IMR-90 (cell line): ENCODE measurements around the gene POLD4. TPM values are rescaled to one million over a fixed set of nuclear protein-coding genes. Genes with fewer than 3 reads are reported as not detected.

Experiments
- ATAC-seq: fragments of 200-7000 bp; cut with Tn5 transposase; 2 replicates; pipeline ENCODE4 v1.9.1; 2020; ENCODE audit warnings: low read depth, mild to moderate bottlenecking, moderate library complexity
- BruUV-seq: library from RNA; stranded (reverse); fragments of 400-500 nt; replicated peaks from 2 replicates; lab custom pipeline; 2021; lab: Mats Ljungman, UMichigan
- CTCF ChIA-PET: fragments of 300-600 bp; formaldehyde crosslinking; extraction: SDS; loops from one replicate; lab custom pipeline; 2021; ENCODE audit warnings: antibody characterized with exemption; lab: Yijun Ruan, JAX
- POLR2A ChIA-PET: fragments of 300-600 bp; sonication (Branson Sonifier 250); formaldehyde crosslinking; loops from one replicate; lab custom pipeline; 2022; ENCODE audit warnings: antibody characterized with exemption; ENCODE audit not compliant: unreplicated experiment; lab: Charles Lee
- DNase-seq: peaks from one replicate; pipeline ENCODE4 v3.0.0; 2013
- H2AFZ ChIP-seq: replicated peaks from 2 replicates; pipeline ENCODE3; 2013; ENCODE audit warnings: low read length, mild to moderate bottlenecking; ENCODE audit not compliant: poor library complexity
- H2AK5ac ChIP-seq: 2 replicates; pipeline ENCODE4 v1.6.1; 2013; ENCODE audit warnings: low read depth, low read length, inconsistent platforms
- H2AK9ac ChIP-seq: replicated peaks from 2 replicates; pipeline ENCODE3; 2013; ENCODE audit warnings: mild to moderate bottlenecking, low read depth, low read length, moderate library complexity; ENCODE audit not compliant: poor library complexity
- H2BK120ac ChIP-seq: 2 replicates; pipeline ENCODE4 v1.6.1; 2013; ENCODE audit warnings: low read depth, low read length, inconsistent platforms
- H2BK15ac ChIP-seq: 3 replicates; pipeline ENCODE4 v1.6.1; 2013; ENCODE audit warnings: low read depth, low read length, inconsistent platforms
- H2BK20ac ChIP-seq: 2 replicates; pipeline ENCODE4 v1.6.1; 2013; ENCODE audit warnings: low read depth, mild to moderate bottlenecking, inconsistent platforms, low read length, moderate library complexity
- H2BK5ac ChIP-seq: 2 replicates; pipeline ENCODE4 v1.6.1; 2013; ENCODE audit warnings: mild to moderate bottlenecking, low read depth, low read length, inconsistent platforms; ENCODE audit not compliant: poor library complexity, severe bottlenecking
- H3K14ac ChIP-seq: replicated peaks from 2 replicates; pipeline ENCODE4 v1.6.1; 2013; ENCODE audit warnings: low read depth, low read length, inconsistent platforms
- H3K18ac ChIP-seq: 2 replicates; pipeline ENCODE4 v1.6.1; 2013; ENCODE audit warnings: low read depth, low read length, control low read depth
- H3K23ac ChIP-seq: 2 replicates; pipeline ENCODE4 v1.6.1; 2013; ENCODE audit warnings: low read depth, low read length, inconsistent platforms
- H3K27ac ChIP-seq: 2 replicates; pipeline ENCODE4 v1.5.1; 2013; ENCODE audit warnings: mild to moderate bottlenecking, control low read depth, low read length; ENCODE audit not compliant: insufficient read depth
- H3K27me3 ChIP-seq: 2 replicates; pipeline ENCODE4 v1.6.1; 2013; ENCODE audit warnings: low read length; ENCODE audit not compliant: control insufficient read depth, insufficient read depth
- H3K36me3 ChIP-seq: 2 replicates; pipeline ENCODE4 v1.6.1; 2013; ENCODE audit warnings: low read length, mixed read lengths; ENCODE audit not compliant: control insufficient read depth, insufficient read depth
- H3K4ac ChIP-seq: 2 replicates; pipeline ENCODE4 v1.6.1; 2013; ENCODE audit warnings: low read depth, low read length, inconsistent platforms
- H3K4me1 ChIP-seq: 2 replicates; pipeline ENCODE4 v1.6.1; 2013; ENCODE audit warnings: low read length, mixed read lengths; ENCODE audit not compliant: control insufficient read depth, insufficient read depth
- H3K4me2 ChIP-seq: 2 replicates; pipeline ENCODE4 v1.6.1; 2013; ENCODE audit warnings: low read depth, mild to moderate bottlenecking, control low read depth, low read length, moderate library complexity
- H3K4me3 ChIP-seq: 2 replicates; pipeline ENCODE4 v1.5.1; 2013; ENCODE audit warnings: low read depth, mild to moderate bottlenecking, control low read depth, low read length, moderate library complexity; ENCODE audit not compliant: insufficient read depth
- H3K56ac ChIP-seq: 2 replicates; pipeline ENCODE4 v1.6.1; 2013; ENCODE audit warnings: low read length, inconsistent platforms; ENCODE audit not compliant: insufficient read depth; ENCODE audit errors: extremely low read depth
- H3K79me1 ChIP-seq, 2 experiments: 2 replicates each; pipeline ENCODE4 v1.6.1; 2013; ENCODE audit warnings: low read length in 2 of 2, inconsistent platforms in 1 of 2, low read depth in 1 of 2
- H3K9ac ChIP-seq: 2 replicates; pipeline ENCODE4 v1.6.1; 2013; ENCODE audit warnings: low read depth, low read length, control low read depth
- H3K9me1 ChIP-seq: 2 replicates; pipeline ENCODE4 v1.6.1; 2013; ENCODE audit warnings: low read length, inconsistent platforms; ENCODE audit not compliant: insufficient read depth
- H3K9me3 ChIP-seq: 2 replicates; pipeline ENCODE4 v1.6.1; 2013; ENCODE audit warnings: low read length; ENCODE audit not compliant: control insufficient read depth, insufficient read depth
- H4K20me1 ChIP-seq: 2 replicates; pipeline ENCODE4 v1.6.1; 2013; ENCODE audit warnings: low read length, inconsistent platforms; ENCODE audit not compliant: insufficient read depth
- H4K5ac ChIP-seq: 2 replicates; pipeline ENCODE4 v1.6.1; 2013; ENCODE audit warnings: mild to moderate bottlenecking, low read depth, low read length, control low read depth
- H4K8ac ChIP-seq, 2 experiments: 2 replicates each; pipeline ENCODE4 v1.6.1; 2013; ENCODE audit warnings: low read depth in 2 of 2, low read length in 2 of 2, control low read depth in 1 of 2, inconsistent platforms in 1 of 2
- H4K91ac ChIP-seq: 2 replicates; pipeline ENCODE4 v1.6.1; 2013; ENCODE audit warnings: low read depth, low read length, inconsistent platforms; ENCODE audit not compliant: insufficient read depth
- BHLHE40 ChIP-seq: fragments of 150-350 bp; IDR thresholded peaks from 2 replicates; pipeline ENCODE4 v1.6.1; 2016; ENCODE audit warnings: mild to moderate bottlenecking, low read depth, low read length
- CEBPB ChIP-seq: IDR thresholded peaks from 2 replicates; pipeline ENCODE4 v1.6.1; 2012; ENCODE audit warnings: low read depth, low read length, improper control_type of control experiment
- CHD1 ChIP-seq: IDR thresholded peaks from 2 replicates; pipeline ENCODE4 v1.6.1; 2012; ENCODE audit warnings: low read depth, low read length, improper control_type of control experiment
- FOS ChIP-seq: fragments of 150-350 bp; IDR thresholded peaks from 2 replicates; pipeline ENCODE4 v1.6.1; 2016; ENCODE audit warnings: low read depth, low read length
- MAFK ChIP-seq: IDR thresholded peaks from 2 replicates; pipeline ENCODE4 v1.6.1; 2012; ENCODE audit warnings: low read depth, low read length, improper control_type of control experiment
- MAZ ChIP-seq: IDR thresholded peaks from 2 replicates; pipeline ENCODE4 v1.6.1; 2012; ENCODE audit warnings: low read depth, mild to moderate bottlenecking, low read length, improper control_type of control experiment, moderate library complexity, borderline replicate concordance
- NFE2L2 ChIP-seq: fragments of 150-350 bp; IDR thresholded peaks from 2 replicates; pipeline ENCODE4 v1.6.1; 2016; ENCODE audit warnings: low read depth, mild to moderate bottlenecking, low read length
- POLR2A ChIP-seq: IDR thresholded peaks from 2 replicates; pipeline ENCODE4 v1.6.1; 2012; ENCODE audit warnings: mild to moderate bottlenecking, low read depth, low read length
- RAD21 ChIP-seq: IDR thresholded peaks from 2 replicates; pipeline ENCODE4 v1.6.1; 2012; ENCODE audit warnings: low read length, improper control_type of control experiment
- RCOR1 ChIP-seq: IDR thresholded peaks from 2 replicates; pipeline ENCODE4 v1.6.1; 2012; ENCODE audit warnings: mild to moderate bottlenecking, low read length, improper control_type of control experiment; ENCODE audit not compliant: insufficient replicate concordance
- RFX5 ChIP-seq: IDR thresholded peaks from 2 replicates; pipeline ENCODE4 v1.8.0; 2012; ENCODE audit warnings: low read depth, mild to moderate bottlenecking, low read length, moderate library complexity
- SMC3 ChIP-seq: fragments of 150-350 bp; IDR thresholded peaks from 2 replicates; pipeline ENCODE4 v1.6.1; 2016; ENCODE audit warnings: low read depth, mild to moderate bottlenecking, antibody characterized with exemption, low read length, moderate library complexity
- WGBS, 2 experiments: methylation state at CpG; one replicate each; pipeline versions ENCODE4 v1.1.5 to v1.1.7; 2013; ENCODE audit warnings: missing lambda C conversion rate in 2 of 2; ENCODE audit not compliant: insufficient read length in 1 of 2; ENCODE audit errors: extremely low coverage in 2 of 2; 5-methylcytosine and 5-hydroxymethylcytosine counted together
- dilution Hi-C: fragments of 300-500 bp; cut with HindIII; formaldehyde crosslinking; loops from one replicate; pipeline ENCODE4 v1.14.3; 2018; ENCODE audit warnings: low sequenced_read_pairs; ENCODE audit not compliant: unreplicated experiment
- in situ Hi-C: fragments of 300-500 bp; cut with MboI; formaldehyde crosslinking; loops from 3 replicates; pipeline ENCODE4 v1.14.3; 2019; ENCODE audit warnings: low sequenced_read_pairs, inconsistent platforms, mixed read lengths
- intact Hi-C: fragments of 100-400 bp; cut with micrococcal nuclease; formaldehyde crosslinking; loops from 2 replicates; pipeline ENCODE4 v1.10.0; 2022
- polyA plus RNA-seq, 3 experiments: library from polyadenylated mRNA; depleted of rRNA; stranded (reverse); fragments of >200 nt; gene quantifications; 2 replicates each; pipeline ENCODE4 v1.2.3, GENCODE V29; 2012; ENCODE audit warnings: low replicate concordance in 1 of 3
- total RNA-seq: library from RNA; depleted of rRNA; stranded (reverse); fragments of >200 nt; gene quantifications from 2 replicates; pipeline ENCODE4 v1.2.3, GENCODE V29; 2012
- TF ChIP-seq, protein P1 (sequence below): conservative IDR thresholded peaks from 2 replicates; pipeline ENCODE4 v1.5.1; 2012; ENCODE audit warnings: mild to moderate bottlenecking, low read depth, low read length, improper control_type of control experiment
- TF ChIP-seq, protein P2 (sequence below): fragments of 150-350 bp; IDR thresholded peaks from 2 replicates; pipeline ENCODE4 v1.6.1; 2017; ENCODE audit warnings: mild to moderate bottlenecking, antibody characterized with exemption, low read length, low read depth
- TF ChIP-seq, protein P3 (sequence below): fragments of 150-350 bp; IDR thresholded peaks from 2 replicates; pipeline ENCODE4 v1.6.1; 2016; ENCODE audit warnings: low read depth, mild to moderate bottlenecking, low read length, moderate library complexity, borderline replicate concordance

POLD4 gene
- total and polyA plus RNA-seq, 2 of the 4 experiments (the other 2 are of a cell fraction) = 46.4 to 133 TPM

DNA sequence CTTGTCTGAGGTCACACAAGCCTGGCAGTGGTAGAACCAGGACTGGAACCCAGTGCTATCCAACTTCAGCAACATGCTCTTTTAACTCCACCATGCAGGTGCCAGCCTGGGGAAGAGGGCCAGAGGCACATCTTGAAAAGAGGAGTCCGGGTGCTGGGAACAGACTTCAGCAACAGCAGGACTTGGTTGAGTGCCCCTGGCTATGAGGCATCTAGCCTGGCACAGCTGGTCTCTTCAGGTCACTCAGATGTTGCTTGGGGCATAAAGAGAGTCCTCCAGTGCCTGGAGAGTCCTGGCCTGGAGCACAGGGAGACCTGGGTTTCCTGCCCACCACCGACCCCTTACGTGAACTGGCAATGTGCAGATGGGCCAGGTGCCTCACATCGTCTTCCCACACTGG, 25.2 kb upstream of the POLD4 start:
- Histone ChIP-seq H2AK5ac (peak overlapping the region; percentile 93), H3K4me1 (peaks cover 24% of the 10 kb centered on the region), H2BK15ac (peak overlapping the region; percentile 61; the same call in 1 of the 3 replicates), H2AFZ (peak overlapping the region; percentile 81), H4K5ac (no peak overlapping the region), H3K14ac (no peak overlapping the region), H3K9ac (no peak overlapping the region), H3K27ac (no peak overlapping the region), H2BK20ac (peak overlapping the region; percentile 58), H3K56ac (no peak overlapping the region), H3K79me1 (0 out of 4 replicates have a peak, but pooled peaks cover 0 to 4% of the 10 kb centered on the region in 2 experiments), H3K23ac (no peak overlapping the region), H3K36me3 (no peaks in the 10 kb centered on the region), H4K20me1 (no peaks in the 10 kb centered on the region), H3K27me3 (no peaks in the 10 kb centered on the region), H3K4me3 (no peak overlapping the region), H4K91ac (0 out of 2 replicates have a peak overlapping the region, but pooled peaks have one; percentile 80), H2AK9ac (peak overlapping the region; percentile 38), H3K9me3 (no peaks in the 10 kb centered on the region), H3K4me2 (no peak overlapping the region), H3K18ac (no peak overlapping the region), H2BK5ac (no peak overlapping the region), H2BK120ac (peak overlapping the region; percentile 36; the same call in 1 of the 2 replicates), H3K9me1 (peaks cover 8% of the 10 kb centered on the region), H4K8ac (peak overlapping the region in 1 of 2 experiments; percentile 7; a peak in 1 of 4 replicates), H3K4ac (peak overlapping the region; percentile 84)
- TF ChIP-seq, protein P1, sequence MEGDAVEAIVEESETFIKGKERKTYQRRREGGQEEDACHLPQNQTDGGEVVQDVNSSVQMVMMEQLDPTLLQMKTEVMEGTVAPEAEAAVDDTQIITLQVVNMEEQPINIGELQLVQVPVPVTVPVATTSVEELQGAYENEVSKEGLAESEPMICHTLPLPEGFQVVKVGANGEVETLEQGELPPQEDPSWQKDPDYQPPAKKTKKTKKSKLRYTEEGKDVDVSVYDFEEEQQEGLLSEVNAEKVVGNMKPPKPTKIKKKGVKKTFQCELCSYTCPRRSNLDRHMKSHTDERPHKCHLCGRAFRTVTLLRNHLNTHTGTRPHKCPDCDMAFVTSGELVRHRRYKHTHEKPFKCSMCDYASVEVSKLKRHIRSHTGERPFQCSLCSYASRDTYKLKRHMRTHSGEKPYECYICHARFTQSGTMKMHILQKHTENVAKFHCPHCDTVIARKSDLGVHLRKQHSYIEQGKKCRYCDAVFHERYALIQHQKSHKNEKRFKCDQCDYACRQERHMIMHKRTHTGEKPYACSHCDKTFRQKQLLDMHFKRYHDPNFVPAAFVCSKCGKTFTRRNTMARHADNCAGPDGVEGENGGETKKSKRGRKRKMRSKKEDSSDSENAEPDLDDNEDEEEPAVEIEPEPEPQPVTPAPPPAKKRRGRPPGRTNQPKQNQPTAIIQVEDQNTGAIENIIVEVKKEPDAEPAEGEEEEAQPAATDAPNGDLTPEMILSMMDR = no peak
- TF ChIP-seq BHLHE40 = no peak
- TF ChIP-seq NFE2L2 = no peak
- no peak for TF ChIP-seq CEBPB
- no peak for TF ChIP-seq RFX5
- TF ChIP-seq MAZ = no peak
- no peak for TF ChIP-seq FOS
- no peak for TF ChIP-seq POLR2A
- no peak for TF ChIP-seq MAFK
- TF ChIP-seq, protein P2, sequence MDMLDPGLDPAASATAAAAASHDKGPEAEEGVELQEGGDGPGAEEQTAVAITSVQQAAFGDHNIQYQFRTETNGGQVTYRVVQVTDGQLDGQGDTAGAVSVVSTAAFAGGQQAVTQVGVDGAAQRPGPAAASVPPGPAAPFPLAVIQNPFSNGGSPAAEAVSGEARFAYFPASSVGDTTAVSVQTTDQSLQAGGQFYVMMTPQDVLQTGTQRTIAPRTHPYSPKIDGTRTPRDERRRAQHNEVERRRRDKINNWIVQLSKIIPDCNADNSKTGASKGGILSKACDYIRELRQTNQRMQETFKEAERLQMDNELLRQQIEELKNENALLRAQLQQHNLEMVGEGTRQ = no peak
- no peak for TF ChIP-seq CHD1
- no peak for TF ChIP-seq SMC3
- TF ChIP-seq RAD21 = no peak
- no peak for TF ChIP-seq RCOR1
- TF ChIP-seq, protein P3, sequence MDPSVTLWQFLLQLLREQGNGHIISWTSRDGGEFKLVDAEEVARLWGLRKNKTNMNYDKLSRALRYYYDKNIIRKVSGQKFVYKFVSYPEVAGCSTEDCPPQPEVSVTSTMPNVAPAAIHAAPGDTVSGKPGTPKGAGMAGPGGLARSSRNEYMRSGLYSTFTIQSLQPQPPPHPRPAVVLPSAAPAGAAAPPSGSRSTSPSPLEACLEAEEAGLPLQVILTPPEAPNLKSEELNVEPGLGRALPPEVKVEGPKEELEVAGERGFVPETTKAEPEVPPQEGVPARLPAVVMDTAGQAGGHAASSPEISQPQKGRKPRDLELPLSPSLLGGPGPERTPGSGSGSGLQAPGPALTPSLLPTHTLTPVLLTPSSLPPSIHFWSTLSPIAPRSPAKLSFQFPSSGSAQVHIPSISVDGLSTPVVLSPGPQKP = no peak
- intact Hi-C loops = no loop called here
- in situ Hi-C loops = no loop called here
- DNase-seq (no peak), ATAC-seq (no peak)
- ChIA-PET CTCF (interaction anchor here (1.2 to 7.8 kb wide), 2 partner anchors 25 to 32 kb away, joined by 4 to 128 read pairs; partner anchors contain the start of gene POLD4), POLR2A (interaction anchor here (1.2 kb wide), 1 partner anchor 26 kb away, joined by 3 read pairs; no protein-coding TSS in a partner anchor)
- 100% methylated on average over 2 of the region's 4 CpGs; no CpG with 5 or more reads in 1 of the 2 experiments for WGBS, 2 experiments
- no TSS peak for BruUV-seq
- dilution Hi-C loops = no loop called here
